GM19438 (cell line): ENCODE results near the gene KDM4B.

Experiments
- ATAC-seq: cut with Tn5 transposase; IDR thresholded peaks from one replicate; pipeline ENCODE4 v1.9.1; 2021; ENCODE audit warnings: low read depth; ENCODE audit not compliant: unreplicated experiment

KDM4B gene

GRCh38 chr19:5047251-5047935 lies 78.5 kb downstream of the KDM4B start:
- no peak for ATAC-seq

GRCh38 chr19:5048091-5048726 lies 79.3 kb downstream of the KDM4B start:
- ATAC-seq = no peak

GRCh38 chr19:5048727-5049553 lies 80.0 kb downstream of the KDM4B start:
- no peak for ATAC-seq

GRCh38 chr19:5049561-5049960 lies 80.6 kb downstream of the KDM4B start:
- no peak for ATAC-seq

- ATAC-seq = no peak
Measured at GRCh38 chr19:5050067-5050656, 81.2 kb downstream of the KDM4B start.

GRCh38 chr19:5050905-5051304 lies 82.0 kb downstream of the KDM4B start:
- ATAC-seq = no peak

GRCh38 chr19:5051619-5052018 lies 82.7 kb downstream of the KDM4B start:
- no peak for ATAC-seq

GRCh38 chr19:5052515-5052914 lies 83.6 kb downstream of the KDM4B start:
- ATAC-seq = no peak

- ATAC-seq = no peak
Measured at GRCh38 chr19:5052945-5053485, 84.1 kb downstream of the KDM4B start.

- no peak for ATAC-seq
Measured at GRCh38 chr19:5053661-5054060, 84.7 kb downstream of the KDM4B start.

GRCh38 chr19:5054551-5055456 lies 85.9 kb downstream of the KDM4B start:
- ATAC-seq = no peak

GRCh38 chr19:5055457-5055776 lies 86.5 kb downstream of the KDM4B start:
- ATAC-seq = no peak

- ATAC-seq = no peak
Measured at GRCh38 chr19:5057860-5058259, 88.9 kb downstream of the KDM4B start.

GRCh38 chr19:5058521-5059212 lies 89.8 kb downstream of the KDM4B start:
- no peak for ATAC-seq

GRCh38 chr19:5059213-5059574 lies 90.3 kb downstream of the KDM4B start:
- no peak for ATAC-seq

GRCh38 chr19:5059793-5060192 lies 90.9 kb downstream of the KDM4B start:
- ATAC-seq = no peak

- ATAC-seq = no peak
Measured at GRCh38 chr19:5062195-5062594, 93.3 kb downstream of the KDM4B start.

- no peak for ATAC-seq
Measured at GRCh38 chr19:5062799-5063198, 93.9 kb downstream of the KDM4B start.

GRCh38 chr19:5063873-5064645 lies 95.1 kb downstream of the KDM4B start:
- no peak for ATAC-seq
